ENCODE data around the gene WHRN. TPM values are rescaled to one million over a fixed set of nuclear protein-coding genes. Genes with fewer than 3 reads are reported as not detected.

The WHRN gene
- total and polyA plus RNA-seq, 2 of the 13 experiments (the other 11 are each of a cell fraction or from before 2014, with no cell fraction given) = 2.3 to 5.3 TPM

DNA sequence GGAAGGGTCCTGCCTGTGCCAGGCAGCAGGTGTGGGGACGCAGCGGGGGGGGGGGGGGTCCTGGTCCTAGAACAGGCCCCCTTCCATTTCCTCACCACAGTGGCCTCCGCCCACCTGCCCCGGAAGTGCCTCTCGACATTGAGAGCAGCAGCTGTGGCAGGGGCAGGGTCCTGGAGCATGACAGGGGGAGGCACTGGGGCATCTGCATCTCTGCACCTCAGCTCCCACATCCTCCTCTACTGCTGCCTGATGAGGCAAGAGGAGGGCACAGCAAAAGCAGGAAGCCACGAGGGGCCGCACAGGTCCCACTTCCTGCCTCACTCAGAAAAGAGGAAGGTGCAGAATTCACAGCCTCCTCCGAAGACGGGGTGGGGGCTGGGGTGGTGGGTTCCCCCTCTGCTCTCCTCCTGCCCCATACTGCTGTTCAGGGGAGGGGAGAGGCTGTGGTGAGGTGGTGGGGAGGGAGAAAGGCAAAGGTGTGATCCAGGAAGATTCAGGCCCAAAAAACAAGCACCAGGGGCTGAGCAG is 132.3 kb downstream of the WHRN start:
- no TSS peak for BruUV-seq (replicated peaks)
- FAIRE-seq = no peak
- DNase-seq (ENCODE audit: low spot score) = no peak
- Histone ChIP-seq H3K9ac (ENCODE audit: insufficient read depth, low read depth, low read length) (no peak overlapping the region), H2AFZ (ENCODE audit: low read length) (no peak overlapping the region), H3K4me2 (ENCODE audit: low read depth, low read length) (no peak overlapping the region), H3K36me3 (replicated peaks in 1 of 2; ENCODE audit: control insufficient read depth in 1 of 2, insufficient read depth in 2 of 2, low read length in 2 of 2) (peaks cover 2 to 11% of the 10 kb centered on the region in 2 experiments; a peak in 3 of 5 replicates), H3K9me3 (ENCODE audit: low read length) (no peaks in the 10 kb centered on the region), H4K20me1 (ENCODE audit: insufficient read depth, low read length) (no peaks in the 10 kb centered on the region), H3K27me3 (ENCODE audit: control insufficient read depth in 1 of 2, insufficient read depth in 2 of 2, low read length in 2 of 2) (no peaks in the 10 kb centered on the region), H3K4me1 (ENCODE audit: insufficient read depth, low read length) (no peaks in the 10 kb centered on the region), H3K27ac (ENCODE audit: extremely low read length, insufficient read depth, low read length) (no peak overlapping the region), H3K79me2 (ENCODE audit: insufficient read depth, low read length) (no peaks in the 10 kb centered on the region), H3K4me3 (replicated peaks in 1 of 3; ENCODE audit: insufficient read depth in 1 of 3, low read depth in 2 of 3, low read length in 3 of 3) (no peak overlapping the region)
- no peak for ATAC-seq
- ChIA-PET CTCF (ENCODE audit: low intra/inter-chr PET ratio, low total read pairs) (no interaction called here), POLR2A (interaction anchor here (0.6 kb wide), 1 partner anchor 8 kb away, joined by 3 read pairs; no protein-coding TSS in a partner anchor)
- in situ Hi-C loops (cut with HindIII; ENCODE audit: extremely low pct_ligation_motif_present, low pct_unique_long_range_greater_than_20kb) = no loop called here
- intact Hi-C loops (cut with micrococcal nuclease; ENCODE audit: unreplicated experiment) = no loop called here
- WGBS (ENCODE audit: low lambda C conversion rate) = 94% methylated on average over 6 of the region's 9 CpGs
- TF ChIP-seq FOXA1 (IDR thresholded peaks at IDR 0.05) = no peak
- TF ChIP-seq FOXA1 (CRISPR knock-in tag; IDR thresholded peaks at IDR 0.05) = no peak
- TF ChIP-seq, protein P1, sequence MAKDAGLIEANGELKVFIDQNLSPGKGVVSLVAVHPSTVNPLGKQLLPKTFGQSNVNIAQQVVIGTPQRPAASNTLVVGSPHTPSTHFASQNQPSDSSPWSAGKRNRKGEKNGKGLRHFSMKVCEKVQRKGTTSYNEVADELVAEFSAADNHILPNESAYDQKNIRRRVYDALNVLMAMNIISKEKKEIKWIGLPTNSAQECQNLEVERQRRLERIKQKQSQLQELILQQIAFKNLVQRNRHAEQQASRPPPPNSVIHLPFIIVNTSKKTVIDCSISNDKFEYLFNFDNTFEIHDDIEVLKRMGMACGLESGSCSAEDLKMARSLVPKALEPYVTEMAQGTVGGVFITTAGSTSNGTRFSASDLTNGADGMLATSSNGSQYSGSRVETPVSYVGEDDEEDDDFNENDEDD (CRISPR knock-in tag; IDR thresholded peaks at IDR 0.05; ENCODE audit: borderline replicate concordance) = no peak
- TF ChIP-seq, protein P2, sequence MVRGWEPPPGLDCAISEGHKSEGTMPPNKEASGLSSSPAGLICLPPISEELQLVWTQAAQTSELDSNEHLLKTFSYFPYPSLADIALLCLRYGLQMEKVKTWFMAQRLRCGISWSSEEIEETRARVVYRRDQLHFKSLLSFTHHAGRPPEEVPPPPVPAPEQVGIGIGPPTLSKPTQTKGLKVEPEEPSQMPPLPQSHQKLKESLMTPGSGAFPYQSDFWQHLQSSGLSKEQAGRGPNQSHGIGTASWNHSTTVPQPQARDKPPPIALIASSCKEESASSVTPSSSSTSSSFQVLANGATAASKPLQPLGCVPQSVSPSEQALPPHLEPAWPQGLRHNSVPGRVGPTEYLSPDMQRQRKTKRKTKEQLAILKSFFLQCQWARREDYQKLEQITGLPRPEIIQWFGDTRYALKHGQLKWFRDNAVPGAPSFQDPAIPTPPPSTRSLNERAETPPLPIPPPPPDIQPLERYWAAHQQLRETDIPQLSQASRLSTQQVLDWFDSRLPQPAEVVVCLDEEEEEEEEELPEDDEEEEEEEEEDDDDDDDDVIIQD (CRISPR knock-in tag; IDR thresholded peaks at IDR 0.05; ENCODE audit: low read depth) = no peak
- TF ChIP-seq THAP11 (CRISPR knock-in tag; IDR thresholded peaks at IDR 0.05) = no peak
- no peak for TF ChIP-seq ZSCAN20 (CRISPR knock-in tag; IDR thresholded peaks at IDR 0.05; ENCODE audit: borderline replicate concordance)
- TF ChIP-seq ZNF879 (CRISPR knock-in tag; IDR thresholded peaks at IDR 0.05) = no peak
- no peak for TF ChIP-seq SP5 (CRISPR knock-in tag; IDR thresholded peaks at IDR 0.05; ENCODE audit: borderline replicate concordance, low read depth)
- TF ChIP-seq ZNF20 (CRISPR knock-in tag; IDR thresholded peaks at IDR 0.05) = no peak
- TF ChIP-seq, protein P3, sequence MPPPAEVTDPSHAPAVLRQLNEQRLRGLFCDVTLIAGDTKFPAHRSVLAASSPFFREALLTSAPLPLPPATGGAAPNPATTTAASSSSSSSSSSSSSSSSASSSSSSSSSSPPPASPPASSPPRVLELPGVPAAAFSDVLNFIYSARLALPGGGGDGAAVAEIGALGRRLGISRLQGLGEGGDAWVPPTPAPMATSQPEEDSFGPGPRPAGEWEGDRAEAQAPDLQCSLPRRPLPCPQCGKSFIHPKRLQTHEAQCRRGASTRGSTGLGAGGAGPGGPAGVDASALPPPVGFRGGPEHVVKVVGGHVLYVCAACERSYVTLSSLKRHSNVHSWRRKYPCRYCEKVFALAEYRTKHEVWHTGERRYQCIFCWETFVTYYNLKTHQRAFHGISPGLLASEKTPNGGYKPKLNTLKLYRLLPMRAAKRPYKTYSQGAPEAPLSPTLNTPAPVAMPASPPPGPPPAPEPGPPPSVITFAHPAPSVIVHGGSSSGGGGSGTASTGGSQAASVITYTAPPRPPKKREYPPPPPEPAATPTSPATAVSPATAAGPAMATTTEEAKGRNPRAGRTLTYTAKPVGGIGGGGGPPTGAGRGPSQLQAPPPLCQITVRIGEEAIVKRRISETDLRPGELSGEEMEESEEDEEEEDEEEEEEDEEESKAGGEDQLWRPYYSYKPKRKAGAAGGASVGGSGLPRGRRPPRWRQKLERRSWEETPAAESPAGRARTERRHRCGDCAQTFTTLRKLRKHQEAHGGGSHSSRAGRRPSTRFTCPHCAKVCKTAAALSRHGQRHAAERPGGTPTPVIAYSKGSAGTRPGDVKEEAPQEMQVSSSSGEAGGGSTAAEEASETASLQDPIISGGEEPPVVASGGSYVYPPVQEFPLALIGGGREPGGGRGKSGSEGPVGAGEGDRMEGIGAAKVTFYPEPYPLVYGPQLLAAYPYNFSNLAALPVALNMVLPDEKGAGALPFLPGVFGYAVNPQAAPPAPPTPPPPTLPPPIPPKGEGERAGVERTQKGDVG (CRISPR knock-in tag; IDR thresholded peaks at IDR 0.05; ENCODE audit: borderline replicate concordance) = no peak
- no peak for TF ChIP-seq KMT2A (CRISPR knock-in tag; IDR thresholded peaks at IDR 0.05)
- TF ChIP-seq ZSCAN9 (CRISPR knock-in tag; IDR thresholded peaks at IDR 0.05; ENCODE audit: borderline replicate concordance) = no peak
- TF ChIP-seq ZNF773 (CRISPR knock-in tag; IDR thresholded peaks at IDR 0.05; ENCODE audit: borderline replicate concordance) = no peak
- TF ChIP-seq, protein P4, sequence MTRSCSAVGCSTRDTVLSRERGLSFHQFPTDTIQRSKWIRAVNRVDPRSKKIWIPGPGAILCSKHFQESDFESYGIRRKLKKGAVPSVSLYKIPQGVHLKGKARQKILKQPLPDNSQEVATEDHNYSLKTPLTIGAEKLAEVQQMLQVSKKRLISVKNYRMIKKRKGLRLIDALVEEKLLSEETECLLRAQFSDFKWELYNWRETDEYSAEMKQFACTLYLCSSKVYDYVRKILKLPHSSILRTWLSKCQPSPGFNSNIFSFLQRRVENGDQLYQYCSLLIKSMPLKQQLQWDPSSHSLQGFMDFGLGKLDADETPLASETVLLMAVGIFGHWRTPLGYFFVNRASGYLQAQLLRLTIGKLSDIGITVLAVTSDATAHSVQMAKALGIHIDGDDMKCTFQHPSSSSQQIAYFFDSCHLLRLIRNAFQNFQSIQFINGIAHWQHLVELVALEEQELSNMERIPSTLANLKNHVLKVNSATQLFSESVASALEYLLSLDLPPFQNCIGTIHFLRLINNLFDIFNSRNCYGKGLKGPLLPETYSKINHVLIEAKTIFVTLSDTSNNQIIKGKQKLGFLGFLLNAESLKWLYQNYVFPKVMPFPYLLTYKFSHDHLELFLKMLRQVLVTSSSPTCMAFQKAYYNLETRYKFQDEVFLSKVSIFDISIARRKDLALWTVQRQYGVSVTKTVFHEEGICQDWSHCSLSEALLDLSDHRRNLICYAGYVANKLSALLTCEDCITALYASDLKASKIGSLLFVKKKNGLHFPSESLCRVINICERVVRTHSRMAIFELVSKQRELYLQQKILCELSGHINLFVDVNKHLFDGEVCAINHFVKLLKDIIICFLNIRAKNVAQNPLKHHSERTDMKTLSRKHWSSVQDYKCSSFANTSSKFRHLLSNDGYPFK (CRISPR knock-in tag; IDR thresholded peaks at IDR 0.05; ENCODE audit: borderline replicate concordance) = no peak
- no peak for TF ChIP-seq ZMAT3 (CRISPR knock-in tag; conservative IDR thresholded peaks at IDR 0.05)
- no peak for TF ChIP-seq JDP2 (CRISPR knock-in tag; IDR thresholded peaks at IDR 0.05; ENCODE audit: borderline replicate concordance)
- TF ChIP-seq THYN1 (CRISPR knock-in tag; IDR thresholded peaks at IDR 0.05; ENCODE audit: borderline replicate concordance, low read depth) = no peak

All from HepG2 (cell line).